Measurements from ENCODE around the gene PROSER3. TPM values are rescaled to one million over a fixed set of nuclear protein-coding genes. Genes with fewer than 3 reads are reported as not detected.

Gene PROSER3
- total RNA-seq, result 10 to 100 TPM; 50.4 to 51.2 TPM

DNA sequence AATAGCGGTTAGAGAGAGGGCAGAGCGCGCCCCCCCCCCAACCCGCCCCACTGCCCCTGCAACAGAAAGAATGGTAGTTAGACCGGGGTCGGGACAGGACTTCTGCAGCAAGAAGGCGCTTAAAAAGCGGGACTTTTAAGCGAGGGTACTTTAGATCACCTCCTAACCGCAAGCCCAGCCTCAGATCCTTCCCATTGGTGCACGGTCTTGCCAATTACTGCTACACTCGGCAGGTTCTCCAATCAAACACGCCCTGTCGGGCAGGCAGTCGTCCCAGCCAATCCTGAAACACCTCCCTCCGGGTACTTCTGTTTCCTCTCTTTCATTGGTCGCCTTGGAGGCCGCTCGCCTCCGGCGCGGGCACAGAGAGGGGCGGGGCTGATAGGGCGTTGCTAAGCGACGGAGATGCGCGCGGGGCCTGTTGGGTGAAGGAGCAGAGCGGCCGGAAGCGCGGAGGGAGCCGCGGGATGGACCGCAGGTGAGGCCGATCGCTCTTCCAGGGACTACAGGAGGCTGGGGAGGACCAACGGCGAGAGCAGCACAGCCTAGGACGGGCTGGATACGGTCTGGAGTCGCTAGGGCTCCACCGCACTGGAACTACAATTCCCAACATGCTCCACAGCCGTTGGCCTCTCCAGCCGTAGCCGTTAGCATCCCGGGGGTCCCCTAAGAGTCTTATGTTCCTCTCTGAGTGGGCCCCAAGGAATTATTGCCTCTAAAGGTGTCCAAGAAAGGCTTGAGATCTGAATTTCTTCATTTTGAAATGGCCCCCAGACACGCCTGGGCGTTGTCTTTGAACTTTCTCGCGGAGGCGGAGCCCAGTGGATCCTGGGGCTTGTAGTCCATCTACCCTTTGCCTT, at the start of gene PROSER3:
PROSER3 (plus strand) TSS at position 428 of the 860 bp plus-strand sequence; CDS start at position 468, 40 bp downstream.

DNA sequence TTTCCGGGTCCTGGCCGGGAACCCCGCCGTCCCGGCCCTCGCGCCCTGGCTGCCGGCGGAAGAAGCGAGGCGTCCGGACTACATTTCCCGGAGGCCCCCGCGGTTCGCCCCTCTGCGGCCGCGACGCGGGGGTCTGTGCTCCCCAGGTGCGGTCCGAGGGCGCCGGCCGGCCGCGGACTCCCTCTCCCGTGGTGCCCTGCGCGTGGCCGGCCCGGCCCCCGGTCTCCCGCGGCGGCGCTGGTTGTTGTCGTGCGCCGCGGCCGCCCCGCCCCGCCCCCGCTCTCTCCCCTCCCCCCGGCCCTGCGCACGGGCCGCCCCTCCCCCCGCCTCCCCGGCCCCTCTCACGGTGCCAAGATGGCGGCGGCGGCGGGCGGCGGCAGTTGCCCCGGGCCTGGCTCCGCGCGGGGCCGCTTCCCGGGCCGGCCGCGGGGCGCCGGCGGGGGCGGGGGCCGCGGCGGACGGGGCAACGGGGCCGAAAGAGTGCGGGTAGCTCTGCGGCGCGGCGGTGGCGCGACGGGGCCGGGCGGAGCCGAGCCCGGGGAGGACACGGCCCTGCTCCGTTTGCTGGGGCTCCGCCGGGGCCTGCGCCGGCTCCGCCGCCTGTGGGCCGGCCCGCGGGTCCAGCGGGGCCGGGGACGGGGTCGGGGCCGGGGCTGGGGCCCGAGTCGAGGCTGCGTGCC, 40.2 kb upstream of the PROSER3 start, which contains the start of gene KMT2B:
KMT2B (plus strand) TSS at position 339 of the 680 bp plus-strand sequence; CDS start at position 355, 16 bp downstream.

DNA sequence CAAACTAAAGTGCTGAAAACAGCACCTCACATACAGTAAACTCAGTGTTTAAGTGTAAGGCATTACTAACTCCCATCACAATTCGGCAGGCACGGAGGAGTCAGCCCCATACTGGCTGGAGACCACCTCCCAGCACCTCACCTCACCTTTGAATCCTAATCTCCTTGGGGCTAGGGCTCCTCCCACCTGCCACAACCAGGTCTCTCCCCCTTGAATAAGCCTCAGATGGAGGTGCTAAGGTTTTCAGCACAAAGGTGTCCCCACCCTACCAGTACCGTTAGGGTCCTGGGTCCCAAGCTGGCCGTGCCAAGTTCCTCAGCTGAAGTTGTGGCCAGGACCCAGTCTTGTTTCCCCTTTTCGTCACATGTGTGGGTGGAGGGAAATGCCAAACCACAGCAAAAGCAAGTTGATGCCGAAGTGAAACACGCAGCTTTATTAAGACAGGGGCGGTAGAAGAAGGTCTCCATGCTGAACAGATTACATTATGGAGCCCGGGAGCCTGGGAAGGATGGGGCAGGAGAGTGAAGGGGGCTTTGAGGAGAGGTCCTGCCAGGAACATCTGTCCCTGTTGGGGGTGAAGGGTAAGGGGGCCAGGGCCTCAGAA, 15.8 kb upstream of the PROSER3 start, which contains the start of gene IGFLR1:
IGFLR1 (minus strand) TSS at position 332 of the 604 bp plus-strand sequence. CDS start 1,272 bp downstream, outside the sequence.

DNA sequence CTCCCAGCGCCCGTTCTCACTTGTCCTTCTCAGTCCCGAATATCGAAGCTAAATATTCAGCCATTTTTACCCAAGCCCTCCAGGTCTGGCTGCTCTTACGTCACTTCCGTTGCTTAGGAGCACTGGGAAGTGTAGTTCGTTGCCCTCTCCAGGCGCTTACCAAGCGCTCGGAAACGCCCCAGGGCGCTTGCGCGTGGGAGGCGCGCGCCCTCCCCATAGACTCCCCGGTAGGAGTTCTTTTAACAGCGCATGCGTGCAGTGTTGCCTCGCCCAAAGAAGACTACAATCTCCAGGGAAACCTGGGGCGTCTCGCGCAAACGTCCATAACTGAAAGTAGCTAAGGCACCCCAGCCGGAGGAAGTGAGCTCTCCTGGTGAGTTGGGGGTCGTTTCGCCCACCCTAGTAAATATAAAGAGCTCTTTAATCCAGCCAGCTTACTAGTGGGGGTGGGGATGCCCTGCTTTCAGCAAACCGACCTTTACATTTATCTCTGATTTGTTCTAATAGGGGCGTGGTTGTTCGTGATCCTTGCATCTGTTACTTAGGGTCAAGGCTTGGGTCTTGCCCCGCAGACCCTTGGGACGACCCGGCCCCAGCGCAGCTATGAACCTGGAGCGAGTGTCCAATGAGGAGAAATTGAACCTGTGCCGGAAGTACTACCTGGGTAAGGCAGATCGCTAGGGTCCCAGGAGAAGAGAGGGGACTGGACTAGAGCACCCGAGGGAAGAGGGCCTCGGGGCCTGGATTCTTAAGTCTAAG, 12.5 kb upstream of the PROSER3 start, which contains the start of the genes PSENEN and U2AF1L4:
PSENEN (plus strand) TSS at position 324 of the 759 bp plus-strand sequence; CDS start at position 604, 280 bp downstream.
U2AF1L4 (minus strand) TSS at position 91 of the 759 bp plus-strand sequence; CDS start at position 64, 27 bp downstream.

DNA sequence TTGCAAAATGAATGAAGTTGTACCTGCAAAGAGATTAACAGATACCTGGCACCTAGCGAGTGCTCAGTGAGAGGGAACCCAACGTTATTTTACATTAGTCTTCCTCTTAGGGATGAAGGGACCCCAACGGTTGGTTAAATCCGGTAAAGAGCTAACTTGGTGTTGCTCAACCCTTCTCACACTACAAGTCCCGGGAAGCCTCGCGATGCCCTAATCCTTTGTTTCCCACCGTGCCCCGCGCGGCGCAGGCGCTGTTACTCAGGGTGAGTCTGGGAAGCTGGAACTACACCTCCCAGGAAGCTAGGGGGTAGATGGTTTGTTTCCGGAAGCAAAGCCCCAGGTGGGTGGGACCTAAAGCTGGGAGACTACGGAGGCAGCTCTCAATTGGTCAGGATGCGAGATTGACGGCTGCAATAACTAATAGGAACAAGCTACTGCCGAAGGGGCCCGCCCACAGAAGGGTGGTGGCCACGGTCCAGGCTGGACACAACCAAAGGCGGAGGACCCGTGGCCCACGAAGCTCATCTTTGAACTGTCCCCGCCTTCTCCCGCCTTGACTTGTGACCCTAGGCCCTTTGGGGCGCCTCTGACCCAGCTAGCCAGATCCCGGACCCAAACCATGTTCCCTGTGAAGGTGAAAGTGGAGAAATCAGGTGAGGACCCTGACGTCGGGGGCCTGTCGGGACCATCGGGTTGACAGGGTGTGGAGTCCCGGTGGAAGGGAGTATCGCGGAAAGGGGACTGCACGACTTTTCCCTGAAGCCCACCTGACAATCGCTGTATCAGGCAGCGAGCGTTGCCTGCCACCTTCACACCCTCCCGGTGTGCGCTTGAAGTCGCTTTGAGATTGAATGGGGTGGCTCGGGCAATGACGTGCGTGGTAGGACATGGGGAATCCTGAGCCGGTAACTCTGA, 9.6 kb upstream of the PROSER3 start, which contains the start of gene LIN37:
LIN37 (plus strand) TSS at position 471 of the 915 bp plus-strand sequence; CDS start at position 620, 149 bp downstream.

DNA sequence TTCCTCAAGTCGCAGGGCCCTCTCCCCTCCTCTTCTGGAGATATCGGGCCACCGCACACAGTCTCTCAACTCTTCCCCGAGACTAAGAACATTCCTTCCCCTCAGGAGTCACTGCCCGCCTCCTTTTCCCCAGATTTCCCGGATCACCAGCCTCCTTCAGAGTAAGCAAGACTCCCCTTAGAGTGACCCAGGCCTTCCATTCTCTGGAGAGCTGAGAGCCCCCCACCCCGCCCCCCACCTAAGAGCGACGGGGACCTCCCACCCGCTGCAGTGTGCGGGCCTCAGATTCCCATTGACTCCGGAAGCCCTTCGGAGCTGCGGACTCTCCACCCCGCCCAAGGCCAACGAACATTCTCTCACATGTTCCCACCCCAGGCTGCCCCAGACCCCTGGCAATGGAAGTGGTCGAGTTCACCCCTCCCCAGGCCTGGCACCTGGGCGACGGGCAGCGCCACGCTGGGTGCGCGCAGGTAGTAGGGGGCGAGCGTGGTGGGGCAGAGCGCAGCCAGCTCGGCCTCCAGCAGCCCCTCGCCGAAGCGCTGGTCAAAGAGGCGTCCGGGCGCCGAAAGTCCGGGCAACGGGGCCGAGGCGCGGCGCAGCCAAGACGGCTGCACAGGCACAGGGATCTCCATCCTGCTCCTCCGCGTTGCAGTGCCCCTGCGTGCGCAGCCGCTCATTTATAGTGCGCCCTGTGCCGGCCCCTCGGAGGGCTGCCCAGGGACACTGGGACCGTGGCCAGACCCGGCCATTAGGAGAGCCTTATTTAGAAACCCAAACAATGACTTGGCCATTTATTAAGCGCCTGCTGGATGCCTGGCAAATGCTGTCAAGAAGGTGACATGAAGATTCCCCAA, 1.4 kb upstream of the PROSER3 start, which contains the start of gene HSPB6:
HSPB6 (minus strand) TSS at position 653 of the 854 bp plus-strand sequence; CDS start at position 632, 21 bp downstream.

DNA sequence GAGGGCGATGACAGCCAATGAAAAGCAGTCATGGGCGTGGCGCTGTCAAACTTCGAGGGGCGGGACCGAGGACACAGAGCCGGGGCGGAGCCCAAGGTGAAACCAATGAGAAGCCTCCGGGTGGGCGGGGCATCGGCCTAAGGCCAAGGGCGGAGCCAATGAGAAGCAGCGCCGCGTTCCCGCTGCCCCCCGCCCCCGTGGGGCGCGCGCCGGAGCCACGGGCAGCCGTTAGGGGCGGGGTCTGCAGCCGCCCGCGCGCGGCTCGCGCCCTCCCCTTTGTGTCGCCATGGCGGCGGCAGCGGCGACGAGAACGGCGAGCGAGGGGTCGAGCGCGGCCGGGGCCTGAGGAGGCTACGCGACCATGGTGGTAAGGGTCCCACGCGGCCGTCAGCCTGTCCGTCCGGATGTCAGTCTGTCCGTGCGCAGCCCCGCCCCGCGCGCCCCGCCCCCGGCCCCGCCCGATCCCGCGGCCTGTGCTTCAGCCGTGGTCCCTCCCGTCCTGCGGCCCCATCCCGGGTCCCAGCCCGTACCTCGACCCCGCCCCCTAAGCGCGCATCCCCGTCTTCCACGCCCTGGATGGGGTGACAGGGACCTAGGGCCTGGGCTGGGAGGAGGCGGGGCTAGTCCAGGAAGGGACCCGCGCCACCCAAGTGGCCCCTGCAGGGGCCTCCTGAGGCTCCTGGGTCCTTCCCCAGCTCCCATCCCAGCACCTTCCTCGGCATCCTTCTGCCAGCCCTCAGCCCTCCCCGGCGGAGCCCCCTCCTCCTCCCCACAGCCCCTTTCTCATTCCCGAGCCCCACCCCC, 17.5 kb downstream of the PROSER3 start, which contains the start of gene ARHGAP33:
ARHGAP33 (plus strand) TSS at position 267 of the 804 bp plus-strand sequence; CDS start at position 362, 95 bp downstream.

DNA sequence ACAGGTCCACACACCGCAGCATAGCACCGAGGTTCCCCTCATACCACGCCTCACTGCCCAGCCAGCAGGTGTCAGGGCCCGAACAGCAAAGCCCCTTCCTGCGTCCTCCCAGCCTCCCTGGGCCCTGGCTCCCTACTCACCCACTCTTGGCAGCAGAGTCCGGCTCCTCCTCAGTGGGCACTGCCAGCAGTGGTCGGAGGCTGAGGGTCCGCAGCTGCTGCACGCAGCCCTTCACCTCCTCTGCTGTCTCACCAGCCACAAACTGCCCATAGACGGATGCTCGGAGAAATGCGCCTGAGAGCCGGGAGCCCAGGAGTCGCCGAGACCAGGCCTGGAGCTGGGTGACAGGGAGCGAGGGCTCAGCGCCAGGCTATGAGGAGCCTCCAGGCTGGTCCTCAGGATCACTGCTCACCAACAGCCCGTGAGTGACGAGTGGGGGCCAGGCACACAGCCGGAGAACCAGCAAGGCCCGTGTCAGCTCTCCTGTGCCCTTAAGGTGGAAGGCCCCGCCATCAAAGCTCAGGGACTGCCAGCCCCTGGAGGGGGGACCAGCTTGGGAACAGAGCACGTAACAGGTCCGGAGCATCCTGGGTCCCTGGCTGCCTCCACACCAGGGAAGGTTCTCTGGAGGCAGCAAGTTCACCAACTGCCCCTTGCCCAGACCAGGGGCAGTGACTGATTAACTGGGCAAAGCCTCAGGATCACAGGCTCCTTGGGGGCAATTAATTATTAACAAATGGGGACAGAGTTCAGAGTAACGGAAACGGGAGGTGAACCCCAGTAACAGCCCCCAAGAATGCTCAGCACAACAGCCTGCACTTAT, 54.5 kb downstream of the PROSER3 start, which contains the start of gene PRODH2:
PRODH2 (minus strand) TSS at position 626 of the 823 bp plus-strand sequence; CDS start at position 586, 40 bp downstream.

Other genes with a start within 250 kb of the PROSER3 start
- not detected for gene DMKN, start 244.5 kb upstream of the PROSER3 start, total RNA-seq
- not detected for gene SBSN, start 229.9 kb upstream of the PROSER3 start, total RNA-seq
- gene GAPDHS, start 224.7 kb upstream of the PROSER3 start, total RNA-seq, result not detected
- 10 to 100 TPM; 46.0 to 46.8 TPM for gene TMEM147, start 212.6 kb upstream of the PROSER3 start, total RNA-seq
- not detected for gene ATP4A, start 194.5 kb upstream of the PROSER3 start, total RNA-seq
- gene PMIS2, start 172.0 kb upstream of the PROSER3 start, total RNA-seq, result not detected
- 10 to 100 TPM; 41.8 to 48.0 TPM for gene HAUS5, start 145.4 kb upstream of the PROSER3 start, total RNA-seq
- 10 to 100 TPM; 86.6 to 89.2 TPM for gene RBM42, start 129.1 kb upstream of the PROSER3 start, total RNA-seq
- gene ETV2, start 116.4 kb upstream of the PROSER3 start, total RNA-seq, result 1 to 10 TPM; 1.0 to 1.2 TPM
- 100 to 1,000 TPM; 440 to 457 TPM for gene COX6B1, start 109.9 kb upstream of the PROSER3 start, total RNA-seq
- gene UPK1A, start 91.7 kb upstream of the PROSER3 start, total RNA-seq, result 1 to 10 TPM; 1.4 to 1.6 TPM
- gene ZBTB32, start 53.6 kb upstream of the PROSER3 start, total RNA-seq, result 10 to 100 TPM; 15.2 to 16.2 TPM
- gene KMT2B, start 40.2 kb upstream of the PROSER3 start, total RNA-seq, result 10 to 100 TPM; 57.3 to 59.9 TPM
- gene IGFLR1, start 15.7 kb upstream of the PROSER3 start, total RNA-seq, result 10 to 100 TPM; 60.3 to 60.9 TPM
- 10 to 100 TPM; 40.0 to 42.6 TPM for gene U2AF1L4, start 12.8 kb upstream of the PROSER3 start, total RNA-seq
- gene PSENEN, start 12.5 kb upstream of the PROSER3 start, total RNA-seq, result 10 to 100 TPM; 43.7 to 44.7 TPM
- 10 to 100 TPM; 10.6 to 13.0 TPM for gene LIN37, start 9.6 kb upstream of the PROSER3 start, total RNA-seq
- not detected for gene HSPB6, start 1.1 kb upstream of the PROSER3 start, total RNA-seq
- 10 to 100 TPM; 57.0 to 75.7 TPM for gene ARHGAP33, start 17.4 kb downstream of the PROSER3 start, total RNA-seq
- not detected for gene PRODH2, start 54.7 kb downstream of the PROSER3 start, total RNA-seq
- not detected for gene NPHS1, start 94.3 kb downstream of the PROSER3 start, total RNA-seq
- gene KIRREL2, start 98.7 kb downstream of the PROSER3 start, total RNA-seq, result under 1 TPM; 0.30 to 0.63 TPM
- 1 to 10 TPM in 1 of 2 experiments, under 1 TPM in 1; 0.30 to 1.2 TPM for gene APLP1, start 110.4 kb downstream of the PROSER3 start, total RNA-seq
- gene NFKBID, start 142.4 kb downstream of the PROSER3 start, total RNA-seq, result 10 to 100 TPM; 35.6 to 42.9 TPM
- 100 to 1,000 TPM; 195 to 204 TPM for gene HCST, start 144.4 kb downstream of the PROSER3 start, total RNA-seq
- under 1 TPM in 1 of 2 experiments, not detected in 1; 0.43 TPM for gene TYROBP, start 150.1 kb downstream of the PROSER3 start, total RNA-seq
- gene LRFN3, start 178.2 kb downstream of the PROSER3 start, total RNA-seq, result 10 to 100 TPM; 12.4 to 13.0 TPM
- gene SDHAF1, start 237.0 kb downstream of the PROSER3 start, total RNA-seq, result 10 to 100 TPM; 17.4 to 19.6 TPM

Data from activated naive CD4-positive, alpha-beta T cell treated with anti-CD3 and anti-CD28 coated beads, Interleukin-2, amount 10 ng/mL, durations not matched to agents 5 hours and 36 hours (primary cell).